ENCODE data around the gene CD6. TPM values are rescaled to one million over a fixed set of nuclear protein-coding genes. Genes with fewer than 3 reads are reported as not detected.

CD6 gene
- total and polyA plus RNA-seq, 12 donors = 0.22 to 8.4 (median 2.1) TPM

DNA sequence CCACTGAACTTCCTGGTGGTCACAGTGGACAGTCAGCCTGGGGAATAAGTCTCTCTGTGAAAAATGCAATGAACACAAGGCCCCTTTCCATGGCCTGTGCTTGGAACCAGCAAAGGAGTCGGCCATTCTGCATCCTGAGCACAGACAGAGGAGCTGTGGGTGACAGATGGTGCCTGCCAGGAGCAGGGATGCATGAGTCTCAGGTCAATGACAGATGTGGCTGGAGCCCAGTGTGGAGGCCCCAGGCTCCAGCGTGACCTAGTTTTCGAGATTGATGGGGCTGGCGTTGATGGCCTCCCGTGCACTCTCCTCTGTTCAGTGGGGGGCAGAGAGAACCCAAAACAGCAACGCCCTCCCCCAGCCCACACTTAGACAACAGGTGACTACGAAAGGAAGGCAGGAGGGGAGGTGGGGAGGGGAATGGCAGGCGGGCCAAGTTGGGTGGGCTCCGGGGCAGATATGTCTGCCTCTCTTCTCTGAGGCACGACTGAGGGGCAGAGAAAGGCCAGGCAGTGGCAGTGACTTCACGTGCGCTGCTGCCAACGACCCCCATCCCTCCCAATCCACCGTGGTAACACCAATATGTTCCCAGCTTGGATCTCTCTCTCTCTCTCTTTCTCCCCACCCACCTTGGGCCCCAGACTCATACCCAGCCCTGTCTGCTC lies 96.4 kb downstream of the CD6 start:
- no peaks in the 10 kb centered on the region for H3K4me1 ChIP-seq (replicated peaks in 1 of 2)
- peak in 1 of 7 donors; percentile 52 for DNase-seq
- no peaks in the 10 kb centered on the region for H3K9me3 ChIP-seq (replicated peaks in 1 of 3)
- intact Hi-C loops (cut with DNase I) = no loop called here
- 59 to 73% (median 67%) methylated on average over 10 to 14 of the region's 14 CpGs for WGBS, 4 donors
- TF ChIP-seq POLR2A (IDR thresholded peaks at IDR 0.05) (no peak), CTCF (IDR thresholded peaks at IDR 0.05) (no peak)
- no peaks in the 10 kb centered on the region for H3K36me3 ChIP-seq (replicated peaks in 1 of 2)
- no peak overlapping the region for H3K4me3 ChIP-seq
- H3K27me3 ChIP-seq = no peaks in the 10 kb centered on the region
- no peak overlapping the region for H3K27ac ChIP-seq

GRCh38 chr11:61068581-61068980 lies 97.1 kb downstream of the CD6 start:
- WGBS, 4 donors = 88 to 96% (median 91%) methylated on average over 9 of the region's 9 CpGs
- H3K4me3 ChIP-seq = no peak overlapping the region
- H3K36me3 ChIP-seq (replicated peaks in 1 of 2) = no peaks in the 10 kb centered on the region
- TF ChIP-seq POLR2A (IDR thresholded peaks at IDR 0.05) (no peak), CTCF (IDR thresholded peaks at IDR 0.05) (no peak)
- no peaks in the 10 kb centered on the region for H3K27me3 ChIP-seq
- no peaks in the 10 kb centered on the region for H3K4me1 ChIP-seq (replicated peaks in 1 of 2)
- H3K9me3 ChIP-seq (replicated peaks in 1 of 3) = no peaks in the 10 kb centered on the region
- intact Hi-C loops (cut with DNase I) = no loop called here
- H3K27ac ChIP-seq = no peak overlapping the region
- DNase-seq = no peak

DNA sequence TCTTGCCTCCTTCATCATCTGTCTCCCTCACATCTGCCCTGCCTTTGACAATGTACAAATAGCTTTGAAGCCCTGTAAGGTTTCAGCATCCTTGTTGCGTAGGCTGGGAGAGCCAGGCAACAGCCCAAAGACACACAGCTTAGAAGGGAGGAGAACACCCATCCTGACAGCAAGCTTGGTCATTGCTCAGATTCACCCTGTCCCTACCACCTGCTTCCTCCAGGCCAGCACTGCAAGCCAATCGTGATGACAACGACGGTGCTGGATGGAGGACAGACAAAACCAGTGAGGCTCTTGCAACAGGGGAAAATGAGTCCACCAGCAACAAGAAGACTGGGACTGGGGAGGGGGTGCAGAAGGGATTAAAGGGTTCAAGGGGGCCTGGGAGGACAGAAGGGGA lies 97.9 kb downstream of the CD6 start:
- H3K4me3 ChIP-seq = no peak overlapping the region
- H3K36me3 ChIP-seq (replicated peaks in 1 of 2) = no peaks in the 10 kb centered on the region
- no peaks in the 10 kb centered on the region for H3K9me3 ChIP-seq (replicated peaks in 1 of 3)
- no peak for DNase-seq
- intact Hi-C loops (cut with DNase I) = no loop called here
- no peaks in the 10 kb centered on the region for H3K27me3 ChIP-seq
- H3K27ac ChIP-seq = no peak overlapping the region
- no peak for TF ChIP-seq CTCF (IDR thresholded peaks at IDR 0.05)
- no peak for TF ChIP-seq POLR2A (IDR thresholded peaks at IDR 0.05)
- WGBS, 4 donors = 85 to 88% (median 86%) methylated on average over 4 of the region's 4 CpGs
- no peaks in the 10 kb centered on the region for H3K4me1 ChIP-seq (replicated peaks in 1 of 2)

Small RNA genes lying within 50 kb of the gene (small RNA-seq; reads per million reads assigned to genes)
- gene RNU6-933P = 0 reads per million in 2 donors

Other genes with a start within 250 kb of the CD6 start
- not detected for gene MS4A18, start 247.0 kb upstream of the CD6 start, total RNA-seq
- gene MS4A18, start 247.0 kb upstream of the CD6 start, polyA plus RNA-seq = not detected
- under 1 TPM in 2 of 9 donors, not detected in 7; 0.25 to 0.28 TPM for gene MS4A15, start 214.8 kb upstream of the CD6 start, total RNA-seq
- gene MS4A15, start 214.8 kb upstream of the CD6 start, polyA plus RNA-seq = under 1 TPM in 2 of 3 donors, not detected in 1; 0.07 to 0.22 TPM
- gene MS4A10, start 186.3 kb upstream of the CD6 start, total RNA-seq = not detected
- gene MS4A10, start 186.3 kb upstream of the CD6 start, polyA plus RNA-seq = not detected
- 10 to 100 TPM; 25.1 to 52.4 (median 30.2) TPM for gene CCDC86, start 129.6 kb upstream of the CD6 start, total RNA-seq
- gene CCDC86, start 129.6 kb upstream of the CD6 start, polyA plus RNA-seq = 10 to 100 TPM; 14.7 to 50.9 (median 22.6) TPM
- gene PTGDR2, start 115.7 kb upstream of the CD6 start, total RNA-seq = under 1 TPM in 3 of 9 donors, not detected in 6; 0.18 to 0.61 (median 0.27) TPM
- under 1 TPM in 2 of 3 donors, not detected in 1; 0.17 to 0.24 TPM for gene PTGDR2, start 115.7 kb upstream of the CD6 start, polyA plus RNA-seq
- gene ZP1, start 104.1 kb upstream of the CD6 start, total RNA-seq = 1 to 10 TPM in 3 of 9 donors, under 1 TPM in 4, not detected in 2; 0.25 to 6.3 (median 0.83) TPM
- gene ZP1, start 104.1 kb upstream of the CD6 start, polyA plus RNA-seq = 1 to 10 TPM in 1 of 3 donors, under 1 TPM in 2; 0.24 to 1.4 (median 0.48) TPM
- 100 to 1,000 TPM in 3 of 9 donors, 10 to 100 TPM in 6; 45.5 to 129 (median 97.1) TPM for gene PRPF19, start 65.1 kb upstream of the CD6 start, total RNA-seq
- gene PRPF19, start 65.1 kb upstream of the CD6 start, polyA plus RNA-seq = 100 to 1,000 TPM; 101 to 107 (median 103) TPM
- 100 to 1,000 TPM in 3 of 9 donors, 10 to 100 TPM in 6; 29.3 to 115 (median 86.7) TPM for gene TMEM109, start 57.5 kb upstream of the CD6 start, total RNA-seq
- gene TMEM109, start 57.5 kb upstream of the CD6 start, polyA plus RNA-seq = 10 to 100 TPM; 38.0 to 66.3 (median 65.0) TPM
- gene TMEM132A, start 47.2 kb upstream of the CD6 start, total RNA-seq = 10 to 100 TPM; 14.4 to 66.1 (median 39.6) TPM
- 10 to 100 TPM in 2 of 3 donors, 1 to 10 TPM in 1; 3.4 to 48.9 (median 37.9) TPM for gene TMEM132A, start 47.2 kb upstream of the CD6 start, polyA plus RNA-seq
- gene SLC15A3, start 19.5 kb upstream of the CD6 start, total RNA-seq = 10 to 100 TPM in 8 of 9 donors, 1 to 10 TPM in 1; 6.7 to 34.9 (median 28.9) TPM
- gene SLC15A3, start 19.5 kb upstream of the CD6 start, polyA plus RNA-seq = 10 to 100 TPM; 15.8 to 57.7 (median 37.2) TPM
- 10 to 100 TPM in 1 of 9 donors, 1 to 10 TPM in 1, under 1 TPM in 7; under 0.01 to 14.4 (median 0.80) TPM for gene CD5, start 130.8 kb downstream of the CD6 start, total RNA-seq
- under 1 TPM; 0.18 to 0.48 (median 0.20) TPM for gene CD5, start 130.8 kb downstream of the CD6 start, polyA plus RNA-seq
- gene VPS37C, start 189.7 kb downstream of the CD6 start, total RNA-seq = 10 to 100 TPM in 8 of 9 donors, 1 to 10 TPM in 1; 8.6 to 27.9 (median 19.6) TPM
- 10 to 100 TPM; 11.9 to 18.2 (median 14.2) TPM for gene VPS37C, start 189.7 kb downstream of the CD6 start, polyA plus RNA-seq
- gene PGA3, start 231.8 kb downstream of the CD6 start, total RNA-seq = 1 to 10 TPM in 3 of 9 donors, under 1 TPM in 2, not detected in 4; 0.22 to 2.8 (median 1.4) TPM
- gene PGA3, start 231.8 kb downstream of the CD6 start, polyA plus RNA-seq = 1 to 10 TPM in 2 of 3 donors, under 1 TPM in 1; 0.11 to 4.1 (median 3.1) TPM